T1000 (cell line): ENCODE data around the gene SCRN3.
"Not testable (repeated sequence)": the region's sequence is repeated elsewhere in the genome, so short reads cannot be mapped to it uniquely, and the experiment has no call there.

Source experiments
- DNase-seq: peaks from one replicate; lab custom pipeline; 2025; ENCODE audit warnings: mixed read lengths; lab: John Stamatoyannopoulos, UW

Gene SCRN3, protein sequence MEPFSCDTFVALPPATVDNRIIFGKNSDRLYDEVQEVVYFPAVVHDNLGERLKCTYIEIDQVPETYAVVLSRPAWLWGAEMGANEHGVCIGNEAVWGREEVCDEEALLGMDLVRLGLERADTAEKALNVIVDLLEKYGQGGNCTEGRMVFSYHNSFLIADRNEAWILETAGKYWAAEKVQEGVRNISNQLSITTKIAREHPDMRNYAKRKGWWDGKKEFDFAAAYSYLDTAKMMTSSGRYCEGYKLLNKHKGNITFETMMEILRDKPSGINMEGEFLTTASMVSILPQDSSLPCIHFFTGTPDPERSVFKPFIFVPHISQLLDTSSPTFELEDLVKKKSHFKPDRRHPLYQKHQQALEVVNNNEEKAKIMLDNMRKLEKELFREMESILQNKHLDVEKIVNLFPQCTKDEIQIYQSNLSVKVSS

DNA sequence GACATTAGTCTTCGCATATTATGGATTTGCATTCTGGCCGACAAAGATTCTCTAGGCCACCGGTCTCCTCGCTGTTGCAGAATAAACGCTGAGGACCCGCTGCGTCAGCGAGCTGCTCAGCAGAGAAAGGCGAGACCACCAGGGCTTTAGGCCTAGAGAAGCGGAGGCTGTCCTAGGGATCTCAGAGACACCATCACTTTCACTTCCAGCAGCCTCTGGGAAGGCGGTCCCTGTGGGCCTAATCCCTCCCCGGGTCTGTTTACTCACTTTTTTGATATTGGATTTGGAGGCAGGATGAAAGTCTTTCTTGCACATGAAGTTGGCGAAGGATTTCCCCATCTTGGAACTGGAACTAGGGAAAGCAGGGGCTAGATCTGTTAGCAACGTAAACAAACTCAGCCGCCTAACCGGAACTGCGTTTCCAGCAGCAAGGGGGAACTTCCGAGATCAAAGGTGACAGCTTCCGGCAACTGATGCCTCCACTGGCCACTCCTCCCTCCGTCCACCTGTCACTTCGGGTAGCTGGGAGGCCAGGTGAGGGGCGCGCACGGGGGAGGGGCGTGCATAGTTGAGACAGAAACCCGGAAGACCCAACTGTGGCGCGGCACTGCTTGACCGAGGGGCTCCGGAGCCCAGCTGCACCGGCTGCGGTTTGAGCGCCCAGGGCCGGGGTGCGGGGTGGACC, at the start of gene SCRN3:
TSS of gene SCRN3 (plus strand) at position 447 of the 685 bp plus-strand sequence. CDS start 2,554 bp downstream, outside the sequence.
- peak; percentile 36 for DNase-seq

DNA sequence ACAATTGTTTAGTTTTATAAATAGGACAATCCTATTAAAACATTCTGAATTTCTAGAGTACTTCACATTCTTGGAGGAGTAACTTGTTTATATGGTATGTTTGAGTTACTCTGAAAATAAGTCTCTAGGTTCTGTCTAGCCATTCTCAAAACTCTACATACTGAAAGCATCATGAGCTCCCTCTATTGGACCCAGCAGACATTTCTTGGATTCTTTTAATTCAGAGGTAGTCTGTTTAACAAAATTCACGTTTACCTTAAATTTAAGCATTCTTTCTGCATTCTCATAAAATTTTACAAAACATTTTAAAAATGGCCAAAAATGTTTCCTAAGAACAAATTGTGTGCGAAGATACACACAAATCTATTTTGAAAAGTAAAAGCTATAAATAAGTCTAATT, 45.5 kb upstream of the SCRN3 start:
- DNase-seq = no peak

DNA sequence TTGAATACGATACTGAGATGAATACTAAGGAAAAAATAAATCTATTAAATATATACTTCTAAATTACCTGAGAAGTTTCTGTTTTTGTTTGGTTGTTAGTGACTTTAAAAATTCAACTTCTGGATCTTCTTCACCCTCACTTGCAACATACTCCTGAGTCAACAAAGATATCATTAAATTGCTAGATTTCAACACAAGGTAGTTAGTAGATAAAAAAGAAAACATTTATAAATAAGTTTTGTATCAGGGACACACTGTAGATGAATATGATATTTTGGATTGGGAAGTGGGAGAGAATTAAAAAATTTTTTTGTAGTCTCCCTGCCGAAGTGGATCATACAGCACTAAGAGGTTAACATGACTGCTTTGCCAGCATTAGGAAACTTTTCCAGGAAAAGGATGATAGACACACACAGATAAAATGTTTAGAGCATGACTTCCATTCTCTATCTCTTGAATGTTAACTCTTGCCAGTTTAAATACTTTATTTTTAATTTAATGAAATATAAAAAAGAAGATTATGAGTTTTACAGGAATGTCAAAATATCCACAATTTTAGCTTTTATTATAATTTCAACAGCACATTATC, 44.8 kb upstream of the SCRN3 start:
- no peak for DNase-seq

DNA sequence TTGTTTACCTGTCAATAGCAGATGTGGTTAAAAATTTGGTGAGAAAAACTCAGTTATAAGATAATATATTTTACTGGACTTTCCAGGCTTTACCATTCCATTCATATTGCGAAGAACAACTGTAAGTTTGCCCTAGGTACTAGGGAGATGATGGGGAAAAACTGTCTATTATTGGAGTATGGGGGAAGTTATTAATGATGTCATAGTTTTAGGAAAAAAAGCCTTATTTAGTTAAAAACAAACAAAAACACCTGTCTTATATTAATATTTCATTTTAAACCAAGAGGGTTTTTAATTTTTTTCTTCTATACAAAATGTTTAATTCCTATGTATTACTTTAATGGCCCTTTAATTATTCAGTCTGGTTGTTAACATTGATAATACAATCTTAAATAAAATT, 42.5 kb upstream of the SCRN3 start:
- no peak for DNase-seq

DNA sequence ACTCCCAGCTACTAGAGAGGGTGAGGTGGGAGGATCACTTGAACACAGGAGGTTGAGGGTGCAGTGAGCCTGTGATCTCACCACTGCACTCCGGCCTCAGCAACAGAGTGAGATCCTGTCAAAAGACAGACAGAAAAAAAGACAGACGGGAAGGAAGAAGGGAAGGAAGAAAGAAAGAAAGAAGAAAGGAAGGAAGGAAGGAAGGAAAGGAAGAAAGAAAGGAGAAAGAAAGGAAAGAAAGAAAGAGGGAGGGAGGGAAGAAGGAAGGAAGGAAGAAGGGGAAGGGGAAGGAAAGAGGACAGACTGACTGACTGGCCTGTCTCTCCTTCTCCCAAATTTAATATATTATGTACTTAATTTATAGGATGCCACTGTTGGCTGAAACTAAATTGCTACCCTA, 39.2 kb upstream of the SCRN3 start:
- DNase-seq = no peak

DNA sequence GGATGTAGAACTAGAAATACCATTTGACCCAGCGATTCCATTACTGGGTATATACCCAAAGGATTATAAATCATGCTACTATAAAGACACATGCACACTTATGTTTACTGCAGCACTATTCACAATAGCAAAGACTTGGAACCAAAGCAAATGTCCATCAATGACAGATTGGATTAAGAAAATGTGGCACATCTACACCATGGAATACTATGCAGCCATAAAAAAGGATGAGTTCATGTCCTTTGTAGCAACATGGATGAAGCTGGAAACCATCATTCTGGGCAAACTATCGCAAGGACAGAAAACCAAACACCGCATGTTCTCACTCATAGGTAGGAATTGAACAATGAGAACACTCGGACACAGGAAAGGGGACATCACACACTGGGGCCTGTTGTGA, 35.9 kb upstream of the SCRN3 start:
- DNase-seq = not testable (repeated sequence)

DNA sequence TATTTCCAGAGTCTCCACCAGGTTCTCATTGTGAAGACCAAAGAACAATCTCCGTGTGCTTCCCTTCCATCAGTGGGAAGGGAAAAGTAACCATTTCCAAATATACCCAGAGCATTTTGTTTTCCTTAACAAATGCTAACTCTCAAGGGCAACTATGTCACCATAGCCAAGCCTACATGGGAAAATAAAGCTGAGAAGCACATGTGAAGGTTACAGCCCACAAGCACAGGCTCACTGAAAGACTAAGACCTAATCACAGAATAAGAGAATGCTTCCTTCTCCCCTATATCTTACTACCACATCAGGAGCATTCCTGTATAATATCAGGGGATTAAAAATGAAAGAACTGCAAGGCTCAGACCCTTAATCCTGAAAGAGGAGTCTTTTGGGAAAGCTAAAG, 32.6 kb upstream of the SCRN3 start:
- DNase-seq = no peak

DNA sequence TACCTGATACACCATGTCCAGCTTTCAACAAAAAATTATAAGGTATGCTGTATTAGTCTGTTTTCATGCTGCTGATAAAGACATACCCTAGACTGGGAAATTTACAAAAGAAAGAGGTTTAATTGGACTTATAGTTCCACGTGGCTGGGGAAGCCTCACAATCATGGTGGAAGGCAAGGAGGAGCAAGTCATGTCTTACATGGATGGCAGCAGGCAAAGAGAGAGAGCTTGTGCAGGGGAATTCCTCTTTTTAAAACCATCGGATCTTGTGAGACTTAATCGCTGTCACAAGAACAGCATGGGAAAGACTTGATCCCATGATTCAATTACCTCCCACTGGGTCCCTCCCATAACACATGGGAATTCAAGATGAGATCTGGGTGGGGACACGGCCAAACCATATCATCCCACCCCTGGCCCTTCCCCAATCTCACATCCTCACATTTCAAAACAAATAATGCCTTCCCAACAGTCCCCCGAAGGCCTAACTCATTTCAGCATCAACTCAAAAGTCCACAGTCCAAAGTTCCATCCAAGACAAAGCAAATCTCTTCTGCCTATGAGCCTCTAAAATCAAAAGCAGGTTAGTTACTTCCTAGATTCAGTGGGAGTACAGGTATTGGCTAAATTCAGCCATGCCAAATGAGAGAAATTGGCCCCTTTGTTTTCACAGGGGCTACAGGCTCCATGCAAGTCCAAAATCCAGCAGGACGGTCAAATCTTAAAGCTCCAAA, 31.9 kb upstream of the SCRN3 start:
- not testable (repeated sequence) for DNase-seq

DNA sequence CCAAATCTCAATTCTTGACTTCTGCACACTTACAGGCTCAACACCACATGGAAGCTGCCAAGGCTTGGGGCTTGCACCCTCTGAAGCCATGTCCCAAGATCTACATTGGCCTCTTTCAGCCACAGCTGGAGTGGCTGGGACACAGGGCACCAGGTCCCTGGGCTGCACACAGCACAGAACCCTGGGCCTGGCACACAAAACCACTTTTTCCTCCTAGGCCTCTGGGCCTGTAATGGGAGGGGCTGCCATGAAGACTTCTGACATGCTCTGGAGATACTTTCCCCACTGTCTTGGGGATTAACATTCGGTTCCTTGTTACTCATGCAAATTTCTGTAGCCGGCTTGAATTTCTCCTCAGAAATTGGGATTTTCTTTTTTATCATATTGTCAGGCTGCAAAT, 30.9 kb upstream of the SCRN3 start:
- no peak for DNase-seq

DNA sequence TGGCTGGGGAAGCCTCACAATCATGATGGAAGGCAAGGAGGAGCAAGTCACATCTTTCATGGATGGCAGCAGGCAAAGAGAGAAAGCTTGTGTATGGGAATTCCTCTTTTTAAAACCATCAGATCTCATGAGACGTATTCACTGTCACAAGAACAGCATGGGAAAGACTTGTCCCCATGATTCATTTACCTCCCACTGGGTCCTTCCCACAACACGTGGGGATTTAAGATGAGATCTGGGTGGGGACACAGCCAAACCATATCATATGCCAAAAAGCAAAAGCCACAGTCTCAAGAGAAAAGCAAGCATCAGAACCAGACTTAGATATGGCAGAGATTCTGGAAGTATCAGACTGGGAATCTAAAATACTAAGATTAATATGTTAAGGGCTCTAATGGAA, 30.0 kb upstream of the SCRN3 start:
- no peak for DNase-seq

DNA sequence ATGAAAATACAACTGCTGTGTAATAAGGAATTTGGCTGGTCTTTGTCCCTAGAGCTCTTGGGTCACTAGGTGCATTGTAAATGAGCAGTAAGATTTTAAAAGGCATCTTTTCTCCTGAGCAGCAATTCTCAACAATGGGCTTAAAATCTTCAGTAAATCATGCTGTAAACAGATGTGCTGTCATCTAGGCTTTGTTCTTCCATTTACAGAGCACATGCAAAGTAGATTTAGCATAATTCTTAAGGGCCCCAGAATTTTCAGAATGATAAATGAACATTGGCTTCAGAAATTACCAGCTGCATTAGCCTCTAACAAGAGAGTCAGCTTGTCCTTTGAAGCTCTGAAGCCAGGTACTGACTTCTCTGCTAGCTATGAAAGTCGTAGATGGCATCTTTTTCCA, 26.8 kb upstream of the SCRN3 start:
- no peak for DNase-seq

DNA sequence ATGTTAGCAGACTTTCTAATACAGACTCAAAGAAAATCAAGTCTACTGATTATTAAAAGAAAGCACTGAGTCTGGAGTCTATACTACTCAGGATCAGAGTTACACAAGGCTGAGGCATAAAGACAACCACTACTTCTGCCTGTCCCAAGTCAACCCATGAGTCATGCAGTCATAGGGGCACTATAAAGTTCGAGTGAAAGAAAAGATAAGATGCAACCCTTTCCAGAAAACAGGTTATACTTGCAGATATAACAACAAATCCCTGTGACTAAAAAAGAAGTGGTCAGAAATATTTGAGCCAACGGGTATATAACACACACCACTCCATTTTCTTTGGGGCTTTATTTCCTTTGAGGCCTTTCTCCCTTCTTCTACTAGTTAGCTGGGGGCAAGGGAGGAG, 18.6 kb upstream of the SCRN3 start:
- no peak for DNase-seq

DNA sequence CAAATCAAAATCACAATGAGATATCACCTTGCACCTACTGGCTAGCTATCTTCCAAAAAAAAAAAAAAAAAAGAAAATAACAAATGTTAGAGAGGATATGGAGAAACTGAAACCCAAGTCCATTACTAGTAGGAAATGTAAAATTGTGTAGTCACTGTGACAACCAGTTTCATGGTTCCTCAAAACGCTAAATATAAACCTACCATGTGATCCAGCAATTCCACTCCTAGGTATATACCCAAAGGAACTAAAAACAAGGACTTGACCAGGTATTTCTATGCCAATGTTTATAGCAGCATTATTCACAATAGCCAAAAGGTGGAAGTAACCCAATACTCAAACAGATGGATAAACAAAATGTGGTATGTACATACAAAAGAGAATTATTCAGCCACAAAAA, 11.7 kb upstream of the SCRN3 start:
- DNase-seq = no peak

DNA sequence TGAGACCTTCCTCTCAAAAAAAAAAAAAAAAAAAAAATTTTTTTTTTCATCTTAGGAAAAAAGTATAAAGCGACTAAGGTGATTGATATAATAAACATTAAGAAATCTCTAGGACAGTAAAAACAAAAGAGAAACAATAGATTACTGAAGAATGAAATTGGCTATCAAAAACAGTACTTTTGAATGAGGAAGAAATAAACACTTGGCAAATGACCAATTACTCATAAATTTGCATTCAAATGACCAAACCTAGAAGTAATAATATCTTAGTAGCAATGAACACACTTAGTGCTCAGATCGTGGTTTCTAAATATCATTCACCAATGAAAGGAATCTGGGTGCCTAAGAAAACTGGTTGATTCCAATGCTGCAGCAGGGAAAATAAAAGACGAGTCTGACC, 10.3 kb upstream of the SCRN3 start:
- DNase-seq = no peak

DNA sequence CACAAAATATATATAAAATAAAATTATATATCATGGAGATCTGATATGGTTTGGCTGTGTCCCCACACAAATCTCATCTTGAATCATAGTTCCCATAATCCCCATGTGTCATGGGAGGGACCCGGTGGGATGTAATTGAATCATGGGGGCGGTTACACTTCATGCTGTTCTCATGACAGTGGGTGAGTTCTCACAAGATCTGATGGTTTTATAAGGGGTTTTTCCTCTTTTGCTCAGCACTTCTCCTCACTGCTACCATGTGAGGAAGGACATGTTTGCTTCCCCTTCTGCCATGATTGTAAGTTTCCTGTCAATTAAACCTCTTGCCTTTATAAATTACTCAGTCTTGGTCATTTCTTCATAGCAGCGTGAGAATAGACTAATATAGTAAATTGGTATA, 6.8 kb upstream of the SCRN3 start:
- not testable (repeated sequence) for DNase-seq

DNA sequence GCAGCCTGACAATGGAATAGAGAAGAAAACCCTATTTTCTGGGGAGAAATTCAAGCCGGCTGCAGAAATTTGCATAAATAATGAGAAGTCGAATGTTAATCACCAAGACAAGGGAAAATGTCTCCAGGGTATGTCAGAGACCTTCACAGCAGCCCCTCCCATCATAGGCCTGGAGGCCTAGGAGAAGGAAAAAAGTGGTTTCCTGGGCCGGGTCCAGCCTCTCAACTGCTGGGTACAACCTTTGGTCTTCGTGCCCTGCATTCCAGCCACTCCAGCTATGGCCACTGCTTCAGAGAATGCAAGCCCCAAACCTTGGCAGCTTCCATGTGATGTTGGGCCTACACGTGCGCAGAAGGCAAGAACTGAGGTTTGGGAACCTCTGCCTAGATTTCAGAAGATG, 6.0 kb upstream of the SCRN3 start:
- no peak for DNase-seq

DNA sequence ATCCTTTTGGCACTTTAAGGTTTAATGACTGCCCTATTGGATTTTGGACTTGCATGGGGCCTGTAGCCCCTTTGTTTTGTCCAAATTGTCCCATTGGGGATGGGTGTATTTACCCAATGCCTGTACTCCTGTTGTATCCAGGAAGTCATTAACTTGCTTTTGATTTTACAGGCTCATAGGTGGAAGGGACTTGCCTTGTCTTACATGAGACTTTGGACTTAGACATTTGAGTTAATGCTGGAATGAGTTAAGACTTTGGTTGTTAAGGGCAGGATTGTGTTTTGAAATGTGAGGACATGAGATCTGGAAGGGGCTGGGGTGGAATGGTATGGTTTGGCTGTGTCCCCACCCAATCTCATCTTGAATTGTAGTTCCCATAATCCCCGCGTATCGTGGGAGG, 5.2 kb upstream of the SCRN3 start:
- DNase-seq = not testable (repeated sequence)

DNA sequence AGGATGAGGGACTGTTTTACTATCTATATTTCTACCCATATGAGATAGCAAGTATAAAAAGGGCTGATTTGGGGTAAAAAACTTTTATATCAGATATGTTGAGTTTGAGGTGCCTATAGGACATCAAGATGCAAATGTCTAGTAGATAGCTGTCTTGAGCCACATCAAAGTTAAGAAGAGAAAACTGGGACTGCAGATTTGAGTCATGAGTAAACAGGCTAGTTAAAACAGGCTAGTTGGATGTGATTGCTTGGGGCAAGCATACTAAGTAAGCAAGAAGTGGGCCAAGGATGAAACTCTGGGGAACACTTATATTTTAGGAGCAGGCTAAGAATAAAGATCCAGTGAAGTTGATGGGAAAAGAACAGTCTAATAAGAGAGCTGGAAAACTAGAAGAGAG, 2.8 kb upstream of the SCRN3 start:
- no peak for DNase-seq

DNA sequence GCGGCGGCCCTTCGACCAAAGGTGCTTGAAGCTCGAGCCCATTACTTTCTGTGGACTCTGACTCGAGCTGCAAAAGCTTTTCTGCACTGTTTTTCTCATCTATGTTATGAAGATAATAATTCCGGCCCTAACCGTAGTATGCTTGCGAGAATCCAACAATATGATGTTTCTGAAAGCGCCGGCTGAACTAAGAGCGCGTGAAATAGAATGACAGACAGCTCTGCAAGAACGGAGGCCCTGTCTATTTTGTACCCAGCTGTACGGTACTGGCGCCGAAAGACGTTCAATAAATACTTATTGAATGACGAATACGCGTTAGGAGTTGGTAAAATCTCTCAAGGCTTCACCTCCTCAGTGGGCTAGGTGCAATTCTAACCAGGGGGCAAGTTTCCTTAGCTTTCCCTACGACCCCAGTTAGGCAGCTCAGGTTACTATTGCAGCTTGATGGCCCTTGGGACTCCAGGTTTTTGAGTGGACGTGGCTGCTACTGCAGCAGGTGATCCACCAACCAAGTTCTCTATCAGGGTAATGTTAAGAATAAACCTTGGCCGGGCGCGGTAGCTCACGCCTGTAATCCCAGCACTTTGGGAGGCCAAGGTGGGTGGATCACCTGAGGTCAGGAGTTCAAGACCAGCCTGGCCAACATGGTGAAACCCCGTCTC, 570 bp downstream of the SCRN3 start:
- DNase-seq = no peak

DNA sequence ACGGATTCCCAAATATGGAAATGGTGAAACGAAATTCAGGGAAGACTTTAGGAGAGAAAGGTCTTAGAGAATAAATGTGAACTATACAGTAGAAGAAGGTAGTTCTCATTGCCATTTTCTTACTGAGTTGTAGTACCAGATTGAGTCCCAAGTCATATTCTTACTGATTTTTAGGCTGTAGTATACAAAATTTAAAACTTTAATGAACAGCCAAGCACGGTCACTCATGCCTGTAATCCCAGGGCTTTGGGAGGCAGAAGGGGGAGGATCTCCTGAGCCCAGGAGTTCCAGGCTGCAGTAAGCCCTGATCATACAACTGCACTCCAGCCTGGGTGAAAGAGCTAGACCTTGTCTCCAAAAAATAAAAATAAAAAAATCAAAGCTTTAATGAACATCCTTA, 2.2 kb downstream of the SCRN3 start:
- no peak for DNase-seq

DNA sequence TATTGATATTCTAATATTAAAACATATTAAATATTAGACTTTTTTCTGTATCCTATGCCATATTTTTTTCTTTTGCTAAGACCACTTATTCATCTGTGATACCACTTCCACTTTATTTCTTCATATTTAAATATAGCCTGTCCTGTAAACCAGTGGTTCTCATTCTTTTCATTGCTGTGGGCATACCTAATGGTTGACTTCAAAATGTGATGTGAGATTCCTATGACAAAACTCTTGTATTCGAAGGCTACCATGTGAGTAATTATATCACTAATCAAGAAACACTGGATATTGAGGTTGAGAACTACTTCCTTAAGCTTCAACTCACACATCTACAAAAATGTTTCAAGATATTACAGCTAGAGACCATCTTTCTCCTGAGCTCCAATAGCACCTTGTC, 3.6 kb downstream of the SCRN3 start:
- no peak for DNase-seq

DNA sequence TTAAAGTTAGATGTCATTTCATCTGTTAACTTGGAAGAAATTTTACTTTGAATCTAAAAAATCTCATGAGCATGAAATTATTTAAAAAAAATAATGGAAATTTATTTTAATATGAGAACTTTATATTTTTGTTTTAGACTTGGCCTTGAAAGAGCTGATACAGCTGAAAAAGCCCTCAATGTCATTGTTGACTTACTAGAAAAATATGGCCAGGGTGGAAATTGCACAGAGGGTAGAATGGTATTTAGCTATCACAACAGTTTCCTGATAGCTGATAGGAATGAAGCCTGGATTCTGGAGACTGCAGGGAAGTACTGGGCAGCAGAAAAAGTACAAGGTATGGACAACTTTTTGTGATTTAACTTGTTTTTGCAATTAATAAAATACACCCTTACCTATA, 5.3 kb downstream of the SCRN3 start:
- DNase-seq = no peak
